Measurements from ENCODE around the gene GPR132.

Gene GPR132

DNA sequence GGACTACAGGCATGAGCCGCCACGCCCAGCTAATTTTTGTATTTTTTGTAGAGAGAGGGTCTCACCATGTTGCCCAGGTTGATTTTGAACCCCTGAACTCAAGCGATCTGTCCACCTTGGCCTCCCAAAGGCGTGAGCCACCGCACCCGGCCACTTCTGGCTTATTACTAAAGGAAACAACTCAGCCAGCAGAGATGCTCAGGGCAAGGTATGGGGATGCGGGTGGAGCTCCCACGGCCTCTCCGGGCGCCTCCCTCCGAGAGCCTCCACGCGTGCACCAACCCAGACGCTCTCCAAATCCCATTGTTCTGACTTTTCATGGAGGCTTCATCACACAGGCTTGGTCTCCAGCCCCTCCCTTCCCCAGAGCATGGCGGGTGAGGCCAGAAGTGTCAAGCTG, 6.1 kb upstream of the GPR132 start:
- Histone ChIP-seq H3K27ac (replicated peaks) (no peak overlapping the region), H3K4me3 (replicated peaks; ENCODE audit: insufficient read depth, low read length) (no peak overlapping the region), H3K27me3 (ENCODE audit: insufficient read depth, poor library complexity, severe bottlenecking) (no peaks in the 10 kb centered on the region)
- TF ChIP-seq, protein P1, sequence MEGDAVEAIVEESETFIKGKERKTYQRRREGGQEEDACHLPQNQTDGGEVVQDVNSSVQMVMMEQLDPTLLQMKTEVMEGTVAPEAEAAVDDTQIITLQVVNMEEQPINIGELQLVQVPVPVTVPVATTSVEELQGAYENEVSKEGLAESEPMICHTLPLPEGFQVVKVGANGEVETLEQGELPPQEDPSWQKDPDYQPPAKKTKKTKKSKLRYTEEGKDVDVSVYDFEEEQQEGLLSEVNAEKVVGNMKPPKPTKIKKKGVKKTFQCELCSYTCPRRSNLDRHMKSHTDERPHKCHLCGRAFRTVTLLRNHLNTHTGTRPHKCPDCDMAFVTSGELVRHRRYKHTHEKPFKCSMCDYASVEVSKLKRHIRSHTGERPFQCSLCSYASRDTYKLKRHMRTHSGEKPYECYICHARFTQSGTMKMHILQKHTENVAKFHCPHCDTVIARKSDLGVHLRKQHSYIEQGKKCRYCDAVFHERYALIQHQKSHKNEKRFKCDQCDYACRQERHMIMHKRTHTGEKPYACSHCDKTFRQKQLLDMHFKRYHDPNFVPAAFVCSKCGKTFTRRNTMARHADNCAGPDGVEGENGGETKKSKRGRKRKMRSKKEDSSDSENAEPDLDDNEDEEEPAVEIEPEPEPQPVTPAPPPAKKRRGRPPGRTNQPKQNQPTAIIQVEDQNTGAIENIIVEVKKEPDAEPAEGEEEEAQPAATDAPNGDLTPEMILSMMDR (IDR thresholded peaks at IDR 0.05; ENCODE audit: insufficient read depth, low read length): no peak
- DNase-seq (ENCODE audit: low read depth in 1 of 2, low spot score in 1 of 2): no peak

DNA sequence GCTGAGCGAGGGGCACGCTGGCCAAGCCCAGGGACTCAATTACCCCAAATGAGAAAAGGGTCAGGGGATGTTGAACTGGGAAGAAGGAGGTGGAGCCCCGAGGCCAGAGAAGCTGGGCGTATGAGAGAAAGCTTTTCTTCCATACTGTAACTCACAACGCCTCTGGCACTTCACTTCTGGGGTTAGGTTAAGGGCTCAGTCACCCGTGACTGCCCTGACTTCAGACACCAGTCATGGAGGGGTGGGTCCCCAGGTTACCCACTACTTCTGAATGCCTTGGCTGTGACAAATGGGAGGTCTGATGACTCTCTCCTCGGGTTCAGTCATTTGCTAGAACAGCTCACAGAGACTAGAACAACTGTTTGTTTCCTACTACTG, 5.5 kb upstream of the GPR132 start:
- H3K4me3 ChIP-seq (replicated peaks; ENCODE audit: insufficient read depth, low read length): no peak overlapping the region
- no peak for DNase-seq (ENCODE audit: low read depth in 1 of 2, low spot score in 1 of 2)
- no peak for TF ChIP-seq POLR2AphosphoS5 (IDR thresholded peaks at IDR 0.05; ENCODE audit: low read depth)
- no peak for TF ChIP-seq SPI1 (IDR thresholded peaks at IDR 0.05; ENCODE audit: borderline replicate concordance, low read depth)
- TF ChIP-seq, protein P1 (IDR thresholded peaks at IDR 0.05; ENCODE audit: insufficient read depth, low read length): no peak
- TF ChIP-seq, protein P2, sequence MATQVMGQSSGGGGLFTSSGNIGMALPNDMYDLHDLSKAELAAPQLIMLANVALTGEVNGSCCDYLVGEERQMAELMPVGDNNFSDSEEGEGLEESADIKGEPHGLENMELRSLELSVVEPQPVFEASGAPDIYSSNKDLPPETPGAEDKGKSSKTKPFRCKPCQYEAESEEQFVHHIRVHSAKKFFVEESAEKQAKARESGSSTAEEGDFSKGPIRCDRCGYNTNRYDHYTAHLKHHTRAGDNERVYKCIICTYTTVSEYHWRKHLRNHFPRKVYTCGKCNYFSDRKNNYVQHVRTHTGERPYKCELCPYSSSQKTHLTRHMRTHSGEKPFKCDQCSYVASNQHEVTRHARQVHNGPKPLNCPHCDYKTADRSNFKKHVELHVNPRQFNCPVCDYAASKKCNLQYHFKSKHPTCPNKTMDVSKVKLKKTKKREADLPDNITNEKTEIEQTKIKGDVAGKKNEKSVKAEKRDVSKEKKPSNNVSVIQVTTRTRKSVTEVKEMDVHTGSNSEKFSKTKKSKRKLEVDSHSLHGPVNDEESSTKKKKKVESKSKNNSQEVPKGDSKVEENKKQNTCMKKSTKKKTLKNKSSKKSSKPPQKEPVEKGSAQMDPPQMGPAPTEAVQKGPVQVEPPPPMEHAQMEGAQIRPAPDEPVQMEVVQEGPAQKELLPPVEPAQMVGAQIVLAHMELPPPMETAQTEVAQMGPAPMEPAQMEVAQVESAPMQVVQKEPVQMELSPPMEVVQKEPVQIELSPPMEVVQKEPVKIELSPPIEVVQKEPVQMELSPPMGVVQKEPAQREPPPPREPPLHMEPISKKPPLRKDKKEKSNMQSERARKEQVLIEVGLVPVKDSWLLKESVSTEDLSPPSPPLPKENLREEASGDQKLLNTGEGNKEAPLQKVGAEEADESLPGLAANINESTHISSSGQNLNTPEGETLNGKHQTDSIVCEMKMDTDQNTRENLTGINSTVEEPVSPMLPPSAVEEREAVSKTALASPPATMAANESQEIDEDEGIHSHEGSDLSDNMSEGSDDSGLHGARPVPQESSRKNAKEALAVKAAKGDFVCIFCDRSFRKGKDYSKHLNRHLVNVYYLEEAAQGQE (IDR thresholded peaks at IDR 0.05; ENCODE audit: insufficient replicate concordance, low read depth): no peak
- H3K27me3 ChIP-seq (ENCODE audit: insufficient read depth, poor library complexity, severe bottlenecking): no peaks in the 10 kb centered on the region
- H3K27ac ChIP-seq (replicated peaks): peak overlapping the region; percentile 67

DNA sequence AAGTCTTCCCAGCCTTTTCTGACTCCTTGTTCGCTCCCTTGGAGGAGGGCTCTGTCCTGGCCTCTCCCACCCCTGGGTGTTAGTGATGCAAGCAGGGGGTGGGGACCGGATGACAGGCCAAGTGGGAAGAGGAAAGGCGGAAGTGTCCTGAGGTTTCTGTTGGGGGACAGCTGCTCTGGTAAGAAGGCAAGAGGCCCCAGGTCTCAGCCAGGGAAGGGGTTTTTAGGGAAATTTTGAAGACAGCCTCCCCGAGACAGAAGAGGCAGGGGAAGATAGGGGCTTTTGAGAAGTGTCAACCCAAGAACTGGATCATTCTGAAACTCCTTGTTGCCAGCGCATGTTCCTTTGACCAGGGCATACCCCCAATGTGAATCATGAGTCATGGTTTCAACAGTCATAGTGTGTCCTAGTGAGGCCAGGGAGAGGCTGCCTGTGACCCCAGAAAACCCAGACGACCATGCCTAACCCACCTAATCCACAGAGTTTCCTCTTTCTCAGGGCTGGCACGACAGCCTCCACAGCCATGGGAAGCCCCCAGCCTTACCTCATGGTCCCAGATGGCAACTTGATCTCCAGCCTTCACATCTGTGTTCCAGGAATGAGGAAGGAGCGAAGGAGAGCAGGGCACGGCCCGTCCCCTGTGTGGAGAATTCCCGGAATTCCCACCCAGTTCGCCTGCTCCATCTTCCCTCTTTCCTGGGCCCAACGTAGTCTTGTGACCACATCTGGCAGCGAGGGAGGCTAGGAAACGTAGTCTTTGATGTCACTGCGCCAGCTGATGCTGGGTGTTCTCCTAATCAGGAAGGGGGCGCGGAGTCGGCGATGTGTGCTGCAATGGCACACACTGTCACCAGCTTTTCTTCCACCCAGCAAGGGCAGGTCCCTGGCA, 4.9 kb upstream of the GPR132 start:
- no peaks in the 10 kb centered on the region for H3K27me3 ChIP-seq (ENCODE audit: insufficient read depth, poor library complexity, severe bottlenecking)
- peak; percentile 53; the same call in 1 of the 2 replicates for TF ChIP-seq POLR2AphosphoS5 (IDR thresholded peaks at IDR 0.05; ENCODE audit: low read depth)
- TF ChIP-seq, protein P2 (IDR thresholded peaks at IDR 0.05; ENCODE audit: insufficient replicate concordance, low read depth): no peak
- TF ChIP-seq, protein P1 (IDR thresholded peaks at IDR 0.05; ENCODE audit: insufficient read depth, low read length): no peak
- TF ChIP-seq SPI1 (IDR thresholded peaks at IDR 0.05; ENCODE audit: borderline replicate concordance, low read depth): peak; percentile 83
- 0 out of 2 replicates have a peak, but pooled peaks have one; percentile 32 for TF ChIP-seq GABPA (IDR thresholded peaks at IDR 0.05; ENCODE audit: low read depth)
- H3K27ac ChIP-seq (replicated peaks): peak overlapping the region; percentile 67
- no peak overlapping the region for H3K4me3 ChIP-seq (replicated peaks; ENCODE audit: insufficient read depth, low read length)
- DNase-seq (ENCODE audit: low read depth in 1 of 2, low spot score in 1 of 2): peak; percentile 88 to 93

DNA sequence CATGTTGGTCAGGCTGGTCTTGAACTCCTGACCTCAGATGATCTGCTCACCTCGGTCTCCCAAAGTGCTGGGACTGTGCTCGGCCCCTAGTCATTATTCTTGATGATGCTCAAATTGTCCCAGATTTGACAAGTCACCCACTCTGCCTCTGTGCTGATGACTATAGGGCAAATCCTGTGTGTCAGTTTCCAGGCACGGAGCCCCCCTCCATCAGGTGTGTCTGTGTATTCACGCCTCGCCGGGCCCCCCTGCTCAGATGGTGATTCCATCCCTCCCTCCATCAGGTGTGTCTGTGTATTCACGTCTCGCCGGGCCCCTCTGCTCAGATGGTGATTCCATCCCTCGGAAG, 4.3 kb upstream of the GPR132 start:
- DNase-seq (ENCODE audit: low read depth in 1 of 2, low spot score in 1 of 2): no peak
- H3K27me3 ChIP-seq (ENCODE audit: insufficient read depth, poor library complexity, severe bottlenecking): no peaks in the 10 kb centered on the region
- TF ChIP-seq, protein P2 (IDR thresholded peaks at IDR 0.05; ENCODE audit: insufficient replicate concordance, low read depth): no peak
- TF ChIP-seq SPI1 (IDR thresholded peaks at IDR 0.05; ENCODE audit: borderline replicate concordance, low read depth) (no peak), POLR2AphosphoS5 (IDR thresholded peaks at IDR 0.05; ENCODE audit: low read depth) (no peak), GABPA (IDR thresholded peaks at IDR 0.05; ENCODE audit: low read depth) (no peak)
- TF ChIP-seq, protein P1 (IDR thresholded peaks at IDR 0.05; ENCODE audit: insufficient read depth, low read length): no peak
- peak overlapping the region; percentile 67 for H3K27ac ChIP-seq (replicated peaks)
- no peak overlapping the region for H3K4me3 ChIP-seq (replicated peaks; ENCODE audit: insufficient read depth, low read length)

Data from HL-60 (cell line).